HepG2 (cell line): ENCODE measurements around the gene STK32B. TPM values are rescaled to one million over a fixed set of nuclear protein-coding genes. Genes with fewer than 3 reads are reported as not detected.
A peak's percentile ranks its signal among the peaks of the same experiment; 100 is the strongest.

Experiments used
- ATAC-seq: fragments of 200-7000 bp; cut with Tn5 transposase; 3 replicates; pipeline ENCODE4 v1.9.1; 2020; ENCODE audit warnings: mild to moderate bottlenecking, moderate library complexity
- BruUV-seq: library from RNA; stranded (reverse); fragments of 400-500 nt; replicated peaks from 2 replicates; lab custom pipeline; 2021; lab: Mats Ljungman, UMichigan
- CTCF ChIA-PET: fragments of 300-600 bp; formaldehyde crosslinking; extraction: SDS; loops from one replicate; lab custom pipeline; 2021; ENCODE audit warnings: low total read pairs, inconsistent platforms, low intra/inter-chr PET ratio; lab: Yijun Ruan, JAX
- POLR2A ChIA-PET: fragments of 350-600 bp; sonication (Branson Sonifier 250); formaldehyde crosslinking; loops from one replicate; lab custom pipeline; 2020; ENCODE audit warnings: antibody characterized with exemption, inconsistent platforms; lab: Yijun Ruan, JAX
- DNase-seq: peaks from one replicate; pipeline ENCODE4 v3.0.0-alpha.2; 2015; ENCODE audit warnings: low spot score
- FAIRE-seq: peaks from 3 replicates; lab custom pipeline; 2011; peaks lifted over from hg19 to GRCh38; lab: Jason Lieb, UNC
- H2AFZ ChIP-seq: one replicate; pipeline ENCODE4 v1.6.1; 2011; ENCODE audit warnings: low read length, inconsistent platforms
- H3K27ac ChIP-seq: fragments of 300-600 bp; 3 replicates; pipeline ENCODE4 v1.8.0; 2011; ENCODE audit warnings: mixed run types, mild to moderate bottlenecking, mixed read lengths, low read length, inconsistent platforms; ENCODE audit not compliant: insufficient read depth; ENCODE audit errors: extremely low read length
- H3K27me3 ChIP-seq, 2 experiments: fragments of 200-600 bp in 1 of 2; 2 replicates in 1 of 2; 3 replicates in 1 of 2; pipeline versions ENCODE4 v1.6.0 to v1.8.0; 2011; ENCODE audit warnings: low read length in 2 of 2, mild to moderate bottlenecking in 2 of 2, moderate library complexity in 2 of 2, inconsistent platforms in 1 of 2; ENCODE audit not compliant: insufficient read depth in 2 of 2, control insufficient read depth in 1 of 2
- H3K36me3 ChIP-seq, 2 experiments: fragments of 200-600 bp in 1 of 2; replicated peaks in 1 of 2; 2 replicates in 1 of 2; 3 replicates in 1 of 2; pipeline versions ENCODE4 v1.5.1 to v1.8.0; 2011; ENCODE audit warnings: low read length in 2 of 2, inconsistent platforms in 1 of 2; ENCODE audit not compliant: insufficient read depth in 2 of 2, control insufficient read depth in 1 of 2
- H3K4me1 ChIP-seq: 2 replicates; pipeline ENCODE4 v1.5.1; 2012; ENCODE audit warnings: low read length, inconsistent platforms; ENCODE audit not compliant: insufficient read depth
- H3K4me2 ChIP-seq: 2 replicates; pipeline ENCODE4 v1.6.0; 2011; ENCODE audit warnings: low read depth, low read length, inconsistent platforms
- H3K4me3 ChIP-seq, 3 experiments: fragments of 200-600 bp in 1 of 3; sonication (generic), shearing (Covaris generic) in 1 of 3; replicated peaks in 1 of 3; 2 replicates each; pipeline ENCODE4 v1.5.1; 2011 to 2016; ENCODE audit warnings: low read length in 3 of 3, inconsistent platforms in 2 of 3, low read depth in 2 of 3, mild to moderate bottlenecking in 2 of 3, control low read depth in 1 of 3, mixed read lengths in 1 of 3; ENCODE audit not compliant: insufficient read depth in 1 of 3
- H3K79me2 ChIP-seq: one replicate; pipeline ENCODE4 v1.6.1; 2011; ENCODE audit warnings: low read length, inconsistent platforms; ENCODE audit not compliant: insufficient read depth
- H3K9ac ChIP-seq: 2 replicates; pipeline ENCODE4 v1.6.0; 2011; ENCODE audit warnings: mild to moderate bottlenecking, low read depth, low read length, inconsistent platforms; ENCODE audit not compliant: insufficient read depth
- H3K9me3 ChIP-seq: 2 replicates; pipeline ENCODE4 v1.5.1; 2012; ENCODE audit warnings: mild to moderate bottlenecking, low read length
- H4K20me1 ChIP-seq: 2 replicates; pipeline ENCODE4 v1.6.0; 2011; ENCODE audit warnings: inconsistent platforms, mild to moderate bottlenecking, low read length, moderate library complexity; ENCODE audit not compliant: insufficient read depth
- ATF7 ChIP-seq, 2 experiments: fragments of 450-650 bp in 1 of 2; sonication (generic) in 1 of 2; formaldehyde crosslinking in 1 of 2; IDR thresholded peaks; 2 replicates each; pipeline versions ENCODE4 v1.4.0 to v1.6.1; 2016 to 2020; ENCODE audit warnings: antibody characterized with exemption in 1 of 2, mild to moderate bottlenecking in 1 of 2, missing genetic modification reagents in 1 of 2
- EEA1 ChIP-seq: sonication (generic); formaldehyde crosslinking; IDR thresholded peaks from 2 replicates; pipeline ENCODE4 v1.5.1; 2020; ENCODE audit warnings: mild to moderate bottlenecking, missing genetic modification reagents, borderline replicate concordance
- MNT ChIP-seq: fragments of 450-650 bp; IDR thresholded peaks from 2 replicates; pipeline ENCODE4 v1.6.1; 2016
- ZIK1 ChIP-seq: sonication (generic); formaldehyde crosslinking; IDR thresholded peaks from 2 replicates; pipeline ENCODE4 v1.5.0; 2020; ENCODE audit warnings: mild to moderate bottlenecking, low read depth, missing genetic modification reagents, borderline replicate concordance
- ZNF703 ChIP-seq: sonication (generic); formaldehyde crosslinking; IDR thresholded peaks from 2 replicates; pipeline ENCODE4 v1.5.1; 2020; ENCODE audit warnings: missing genetic modification reagents, mild to moderate bottlenecking, moderate library complexity, borderline replicate concordance
- ZSCAN5A ChIP-seq: sonication (generic); formaldehyde crosslinking; IDR thresholded peaks from 2 replicates; pipeline ENCODE4 v1.8.0; 2022; ENCODE audit warnings: mild to moderate bottlenecking, missing genetic modification reagents, borderline replicate concordance
- WGBS: methylation state at CpG from one replicate; pipeline ENCODE4 v1.1.6; 2017; ENCODE audit warnings: low lambda C conversion rate; 5-methylcytosine and 5-hydroxymethylcytosine counted together
- in situ Hi-C: cut with HindIII; loops from 2 replicates; pipeline ENCODE4 v1.10.0; 2017; ENCODE audit warnings: low pct_unique_long_range_greater_than_20kb; ENCODE audit not compliant: extremely low pct_ligation_motif_present
- intact Hi-C: fragments of 100-400 bp; cut with micrococcal nuclease; formaldehyde crosslinking; loops from one replicate; pipeline ENCODE4 v1.10.0; 2022; ENCODE audit not compliant: unreplicated experiment
- polyA plus RNA-seq, 8 experiments: library from polyadenylated mRNA; depleted of rRNA in 3 of 8; stranded (reverse) in 7 of 8; unstranded in 1 of 8; fragments of >200 nt; fragmentation: Illumina TruSeq in 4 of 8; extraction: Trizol in 4 of 8; gene quantifications; 2 replicates each; pipeline versions ENCODE4 v1.2.1 to v1.2.3, GENCODE V29; 2011 to 2016; ENCODE audit warnings: low read depth in 4 of 8, missing spikeins in 1 of 8, mixed read lengths in 1 of 8; ENCODE audit not compliant: insufficient read depth in 1 of 8
- total RNA-seq, 5 experiments: library from RNA; depleted of rRNA; stranded (reverse); fragments of >200 nt; fragmentation: Illumina TruSeq; extraction: Trizol; gene quantifications; 2 replicates each; pipeline ENCODE4 v1.2.3, GENCODE V29; 2016; ENCODE audit warnings: low read depth in 1 of 5

The STK32B gene
- total and polyA plus RNA-seq, 2 of the 13 experiments (the other 11 are each of a cell fraction or from before 2014, with no cell fraction given): not detected

GRCh38 chr4:5462896-5463295 is 411.6 kb downstream of the STK32B start:
- CTCF ChIA-PET: no interaction called here
- intact Hi-C loops: no loop called here

GRCh38 chr4:5463361-5463760 is 412.1 kb downstream of the STK32B start:
- 0% methylated on average over 1 of the region's 1 CpG for WGBS
- CTCF ChIA-PET: no interaction called here
- no TSS peak for BruUV-seq
- H3K27me3 ChIP-seq: peaks cover 4 to 20% of the 10 kb centered on the region in 2 experiments; a peak in 3 of 5 replicates
- H2AFZ ChIP-seq: no peak overlapping the region
- no peak overlapping the region for H3K9ac ChIP-seq
- no peak for TF ChIP-seq ZSCAN5A (CRISPR knock-in tag)
- peak; percentile 83 for TF ChIP-seq MNT
- no peak for TF ChIP-seq ZIK1 (CRISPR knock-in tag)
- TF ChIP-seq ATF7 (IDR thresholded peaks at IDR 0.05): no peak
- TF ChIP-seq ATF7 (CRISPR knock-in tag; IDR thresholded peaks at IDR 0.05): no peak
- no peak for TF ChIP-seq EEA1 (CRISPR knock-in tag)
- TF ChIP-seq, all 625 proteins: peak for 1
- DNase-seq (no peak), ATAC-seq (no peak), FAIRE-seq (no peak)
- Histone ChIP-seq H3K9me3 (no peaks in the 10 kb centered on the region), H3K36me3 (no peaks in the 10 kb centered on the region), H3K27ac (no peak overlapping the region), H3K4me1 (no peaks in the 10 kb centered on the region), H3K4me2 (no peak overlapping the region), H3K79me2 (no peaks in the 10 kb centered on the region), H3K4me3 (no peak overlapping the region), H4K20me1 (no peaks in the 10 kb centered on the region; the same call in 1 of the 2 replicates)
- intact Hi-C loops (no loop called here), in situ Hi-C loops (no loop called here)
- POLR2A ChIA-PET: no interaction called here

More at GRCh38 chr4:5462896-5463295, 411.6 kb downstream of the STK32B start:
- Histone ChIP-seq H3K36me3 (no peaks in the 10 kb centered on the region), H3K9ac (no peak overlapping the region), H3K4me1 (no peaks in the 10 kb centered on the region), H3K79me2 (no peaks in the 10 kb centered on the region), H3K4me3 (no peak overlapping the region), H3K27me3 (peaks cover 4 to 20% of the 10 kb centered on the region in 2 experiments; a peak in 3 of 5 replicates), H2AFZ (no peak overlapping the region), H4K20me1 (no peaks in the 10 kb centered on the region; the same call in 1 of the 2 replicates), H3K9me3 (no peaks in the 10 kb centered on the region), H3K4me2 (no peak overlapping the region), H3K27ac (no peak overlapping the region)
- POLR2A ChIA-PET: no interaction called here
- TF ChIP-seq ZNF703: no peak
- FAIRE-seq: no peak
- WGBS: 0% methylated on average over 1 of the region's 14 CpGs
- BruUV-seq: no TSS peak
- in situ Hi-C loops: no loop called here
- no peak for DNase-seq
- ATAC-seq: no peak
